Lower lobe of right lung (tissue), 2 donors: Measurements from ENCODE around the gene ARIH2. TPM values are rescaled to one million over a fixed set of nuclear protein-coding genes. Genes with fewer than 3 reads are reported as not detected.

Experiments used
- ATAC-seq, 2 donors: fragments of 200-7000 bp; cut with Tn5 transposase; one replicate each; pipeline ENCODE4 v1.9.1; 2020 to 2022; ENCODE audit warnings: mild to moderate bottlenecking in 2 of 2, moderate library complexity in 2 of 2
- DNase-seq: peaks from one replicate; pipeline ENCODE4 v3.0.0-alpha.2; 2020
- H3K27ac ChIP-seq: fragments of 200-600 bp; one replicate; pipeline ENCODE4 v1.8.0; 2022
- H3K27me3 ChIP-seq: fragments of 200-600 bp; one replicate; pipeline ENCODE4 v1.8.0; 2022; ENCODE audit warnings: low read depth
- H3K36me3 ChIP-seq: fragments of 200-600 bp; one replicate; pipeline ENCODE4 v1.8.0; 2022; ENCODE audit warnings: mild to moderate bottlenecking
- H3K4me1 ChIP-seq: fragments of 200-600 bp; one replicate; pipeline ENCODE4 v1.8.0; 2022
- H3K4me3 ChIP-seq: fragments of 200-600 bp; one replicate; pipeline ENCODE4 v1.8.0; 2022; ENCODE audit warnings: mild to moderate bottlenecking
- H3K9me3 ChIP-seq: fragments of 200-600 bp; one replicate; pipeline ENCODE4 v1.8.0; 2022
- intact Hi-C: fragments of 100-400 bp; cut with DNase I; formaldehyde crosslinking; loops from one replicate; pipeline ENCODE4 v1.11.0; 2022
- total RNA-seq: library from RNA; stranded (reverse); fragmentation: NEBNext Ultra II Directional; extraction: Animal tissue kit (Norgen Biotek cat#: 25700); gene quantifications from one replicate; pipeline ENCODE4 v1.2.1, GENCODE V29; 2021
- TF ChIP-seq, protein P1 (sequence below): fragments of 200-600 bp; IDR thresholded peaks from one replicate; pipeline ENCODE4 v1.8.0; 2022; ENCODE audit warnings: antibody characterized with exemption, mild to moderate bottlenecking
- donor health status: DM: no; HTN: yes; CAD: no; lungs with severe emphysema.

The ARIH2 gene
- total RNA-seq, 1 donor from 2014 or later, result 87.4 TPM

GRCh38 chr3:49027634-49028033 lies 109.0 kb downstream of the ARIH2 start:
- Histone ChIP-seq H3K36me3 (peaks cover 72% of the 10 kb centered on the region), H3K27ac (no peak overlapping the region), H3K27me3 (no peaks in the 10 kb centered on the region), H3K4me1 (peaks cover 27% of the 10 kb centered on the region), H3K9me3 (no peaks in the 10 kb centered on the region), H3K4me3 (no peak overlapping the region)
- DNase-seq (no peak), ATAC-seq (no peak)
- intact Hi-C loops, result no loop called here
- TF ChIP-seq, protein P1, sequence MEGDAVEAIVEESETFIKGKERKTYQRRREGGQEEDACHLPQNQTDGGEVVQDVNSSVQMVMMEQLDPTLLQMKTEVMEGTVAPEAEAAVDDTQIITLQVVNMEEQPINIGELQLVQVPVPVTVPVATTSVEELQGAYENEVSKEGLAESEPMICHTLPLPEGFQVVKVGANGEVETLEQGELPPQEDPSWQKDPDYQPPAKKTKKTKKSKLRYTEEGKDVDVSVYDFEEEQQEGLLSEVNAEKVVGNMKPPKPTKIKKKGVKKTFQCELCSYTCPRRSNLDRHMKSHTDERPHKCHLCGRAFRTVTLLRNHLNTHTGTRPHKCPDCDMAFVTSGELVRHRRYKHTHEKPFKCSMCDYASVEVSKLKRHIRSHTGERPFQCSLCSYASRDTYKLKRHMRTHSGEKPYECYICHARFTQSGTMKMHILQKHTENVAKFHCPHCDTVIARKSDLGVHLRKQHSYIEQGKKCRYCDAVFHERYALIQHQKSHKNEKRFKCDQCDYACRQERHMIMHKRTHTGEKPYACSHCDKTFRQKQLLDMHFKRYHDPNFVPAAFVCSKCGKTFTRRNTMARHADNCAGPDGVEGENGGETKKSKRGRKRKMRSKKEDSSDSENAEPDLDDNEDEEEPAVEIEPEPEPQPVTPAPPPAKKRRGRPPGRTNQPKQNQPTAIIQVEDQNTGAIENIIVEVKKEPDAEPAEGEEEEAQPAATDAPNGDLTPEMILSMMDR, result no peak

DNA sequence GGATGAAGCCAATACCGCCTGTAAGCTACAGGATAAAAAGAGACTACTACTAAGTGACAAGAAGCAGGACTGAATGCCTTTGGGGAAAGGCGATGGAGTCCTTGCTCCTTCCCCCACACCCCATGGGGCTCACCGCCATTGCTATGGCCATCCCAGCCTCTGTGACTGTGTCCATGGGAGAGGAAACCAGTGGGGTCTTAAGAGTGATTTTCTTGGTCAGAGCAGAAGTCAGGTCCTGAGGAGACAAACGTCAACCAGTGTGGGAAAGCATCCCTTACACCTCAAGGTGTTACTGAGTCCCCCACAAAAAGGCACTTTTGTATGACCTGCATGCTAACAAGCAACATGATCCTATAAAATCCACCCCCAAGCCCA lies 109.6 kb downstream of the ARIH2 start:
- Histone ChIP-seq H3K4me1 (peaks cover 21% of the 10 kb centered on the region), H3K4me3 (peak overlapping the region; percentile 72), H3K27ac (peak overlapping the region; percentile 91), H3K27me3 (no peaks in the 10 kb centered on the region), H3K9me3 (no peaks in the 10 kb centered on the region), H3K36me3 (peaks cover 73% of the 10 kb centered on the region)
- no peak for ATAC-seq
- TF ChIP-seq, protein P1, result no peak
- intact Hi-C loops, result no loop called here
- no peak for DNase-seq

DNA sequence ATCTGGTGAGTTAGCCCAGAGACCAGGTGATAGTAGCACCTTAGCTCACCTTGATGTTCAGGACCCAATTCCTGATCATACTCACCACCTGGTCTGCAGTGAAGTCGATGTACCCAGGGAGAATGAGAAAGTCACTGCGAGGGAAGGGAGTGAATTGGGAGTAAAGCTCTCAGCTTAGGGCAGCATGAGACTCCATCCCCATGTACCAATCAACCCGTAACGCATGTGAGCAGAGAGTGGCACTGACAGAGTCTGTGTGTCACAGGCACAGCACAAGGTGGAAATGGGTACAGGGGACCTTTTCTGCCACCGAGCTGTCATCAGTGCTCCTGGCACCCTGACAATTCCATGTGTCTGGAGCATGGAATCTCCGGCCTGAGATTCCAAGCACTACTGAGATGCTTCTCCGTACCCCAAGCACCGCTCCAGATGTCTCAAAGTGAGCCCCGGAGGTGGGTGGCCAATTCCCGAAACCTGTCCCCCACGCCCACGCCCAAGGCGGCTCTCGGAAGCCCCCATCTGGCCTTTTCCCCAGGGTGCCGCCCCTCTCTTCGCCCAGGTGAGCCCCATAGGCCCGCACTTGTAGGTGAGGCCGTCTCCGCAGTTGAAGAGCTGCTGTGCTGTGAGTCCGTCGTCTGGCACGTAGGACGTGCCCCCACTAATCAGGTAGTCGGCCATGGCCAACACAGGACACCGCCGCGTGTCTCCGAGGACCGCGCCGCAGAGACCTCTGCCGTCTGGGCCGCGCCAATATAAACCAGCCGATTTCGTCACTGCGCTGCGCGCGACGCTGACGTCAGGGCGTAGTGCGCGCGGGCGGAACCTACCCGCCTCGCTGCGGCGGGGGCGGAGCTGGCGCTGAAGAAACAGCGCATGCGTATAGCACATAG lies 110.3 kb downstream of the ARIH2 start, which contains the start of gene IMPDH2:
Gene IMPDH2 (minus strand): TSS at position 726 of the 890 bp plus-strand sequence. CDS start 48 bp downstream, at position 678.
- intact Hi-C loops, result no loop called here
- peak; percentile 95 for DNase-seq
- Histone ChIP-seq H3K27me3 (no peaks in the 10 kb centered on the region), H3K27ac (peak within 1 kb of the TSS; percentile 91), H3K4me1 (peaks cover 19% of the 10 kb centered on the region), H3K4me3 (peak within 1 kb of the TSS; percentile 72), H3K9me3 (no peaks in the 10 kb centered on the region), H3K36me3 (peaks cover 73% of the 10 kb centered on the region)
- peak; percentile 96 to 98 for ATAC-seq
- TF ChIP-seq, protein P1, result peak; percentile 18

DNA sequence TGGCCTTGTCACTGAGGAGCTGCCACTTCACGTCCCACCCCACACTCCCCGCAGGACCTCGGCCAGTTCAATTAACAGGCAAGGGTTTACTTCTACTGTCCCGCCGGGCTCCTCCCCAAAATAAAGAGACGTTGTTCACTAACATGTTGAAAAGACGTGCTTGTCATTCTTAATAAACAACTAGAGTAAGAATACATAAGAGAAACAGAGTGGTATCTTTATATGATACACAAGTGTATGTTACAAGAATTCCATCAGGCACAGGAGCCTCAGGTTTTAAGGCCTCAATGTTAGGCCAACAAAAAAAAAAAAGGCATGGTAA lies 110.9 kb downstream of the ARIH2 start:
- Histone ChIP-seq H3K27ac (peak overlapping the region; percentile 91), H3K36me3 (peaks cover 73% of the 10 kb centered on the region), H3K27me3 (no peaks in the 10 kb centered on the region), H3K4me3 (peak overlapping the region; percentile 72), H3K4me1 (peaks cover 14% of the 10 kb centered on the region), H3K9me3 (no peaks in the 10 kb centered on the region)
- ATAC-seq, result no peak
- TF ChIP-seq, protein P1, result no peak
- intact Hi-C loops, result no loop called here
- no peak for DNase-seq

GRCh38 chr3:49030321-49030720 lies 111.7 kb downstream of the ARIH2 start:
- H3K4me3 ChIP-seq, result no peak overlapping the region
- peaks cover 73% of the 10 kb centered on the region for H3K36me3 ChIP-seq
- peaks cover 18% of the 10 kb centered on the region for H3K4me1 ChIP-seq
- DNase-seq (no peak), ATAC-seq (no peak)
- no peaks in the 10 kb centered on the region for H3K27me3 ChIP-seq
- H3K9me3 ChIP-seq, result no peaks in the 10 kb centered on the region
- no peak overlapping the region for H3K27ac ChIP-seq
- TF ChIP-seq, protein P1, result no peak
- intact Hi-C loops, result no loop called here
